ENCODE data around the gene CD6. TPM values are rescaled to one million over a fixed set of nuclear protein-coding genes. Genes with fewer than 3 reads are reported as not detected.

Gene CD6
- total RNA-seq, 4 donors from 2014 or later: 0.16 to 0.25 TPM; not detected in 2

DNA sequence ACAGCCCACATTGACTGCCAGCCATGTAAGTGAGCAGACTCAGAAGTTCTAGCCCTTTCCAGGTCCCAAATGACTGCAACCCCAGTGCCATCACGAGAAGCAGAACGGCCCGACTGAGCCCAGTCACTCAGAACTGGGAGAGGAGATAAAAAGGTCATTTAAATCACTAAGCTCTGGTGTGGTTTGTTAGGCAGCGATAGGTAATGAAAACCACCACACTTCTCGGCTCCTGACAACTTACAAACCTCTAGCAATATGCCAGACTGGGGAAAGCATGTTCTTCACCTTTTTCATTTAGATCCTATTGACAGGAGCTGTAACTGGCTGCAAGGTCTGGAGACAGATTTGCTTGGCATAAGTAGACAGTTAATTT, 26.2 kb upstream of the CD6 start:
- in situ Hi-C loops (cut with MboI; ENCODE audit: low sequenced_read_pairs in 4 of 4): no loop called here

GRCh38 chr11:60946601-60947264, 24.7 kb upstream of the CD6 start:
- Histone ChIP-seq H3K9me3 (no peaks in the 10 kb centered on the region), H3K27me3 (peaks cover 0 to 7% (median 0%) of the 10 kb centered on the region in 3 donors), H3K4me1 (no peaks in the 10 kb centered on the region), H3K36me3 (no peaks in the 10 kb centered on the region), H3K4me3 (no peak overlapping the region), H3K27ac (no peak overlapping the region)
- no peak for TF ChIP-seq CTCF (IDR thresholded peaks at IDR 0.05 in 4 of 5, conservative IDR thresholded peaks at IDR 0.05 in 1 of 5)
- in situ Hi-C loops (cut with MboI; ENCODE audit: low sequenced_read_pairs in 4 of 4): no loop called here
- intact Hi-C loops (cut with DNase I; ENCODE audit: low total_unique reads): no loop called here
- DNase-seq: no peak
- no peak for ATAC-seq

More for the DNA sequence above, 26.2 kb upstream of the CD6 start:
- peaks cover 0 to under 1% (median 0%) of the 10 kb centered on the region in 3 donors for H3K27me3 ChIP-seq
- no peak overlapping the region for H3K4me3 ChIP-seq
- H3K36me3 ChIP-seq: no peaks in the 10 kb centered on the region
- no peaks in the 10 kb centered on the region for H3K4me1 ChIP-seq
- no peak for TF ChIP-seq POLR2A (IDR thresholded peaks at IDR 0.05)
- no peak for TF ChIP-seq CTCF (IDR thresholded peaks at IDR 0.05 in 4 of 5, conservative IDR thresholded peaks at IDR 0.05 in 1 of 5)
- H3K27ac ChIP-seq: no peak overlapping the region
- no peak for DNase-seq
- no peaks in the 10 kb centered on the region for H3K9me3 ChIP-seq
- intact Hi-C loops (cut with DNase I; ENCODE audit: low total_unique reads): no loop called here
- no peak for ATAC-seq

DNA sequence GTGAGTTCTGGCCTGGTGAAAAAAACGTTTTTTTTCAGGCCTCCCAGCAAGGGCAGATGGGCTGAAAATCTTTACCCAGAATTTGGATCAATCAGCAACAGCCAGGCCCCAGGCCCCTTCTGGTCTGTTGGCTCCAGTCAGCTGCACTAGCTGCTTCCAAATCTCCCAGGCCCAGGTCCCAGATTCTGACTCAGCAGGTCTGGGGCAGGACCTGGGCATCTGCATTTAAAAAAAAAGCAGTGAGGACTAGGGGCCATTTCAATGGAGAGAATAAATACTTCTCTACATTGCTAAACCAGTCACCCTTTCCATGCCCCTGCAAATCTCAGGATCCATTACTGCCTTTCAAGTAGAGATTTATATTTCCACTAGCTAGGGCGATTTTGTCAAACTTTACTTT, 23.8 kb upstream of the CD6 start:
- peaks cover 0 to 11% (median 0%) of the 10 kb centered on the region in 3 donors for H3K27me3 ChIP-seq
- DNase-seq (no peak), ATAC-seq (no peak)
- no peak overlapping the region for H3K4me3 ChIP-seq
- no peak overlapping the region for H3K27ac ChIP-seq
- in situ Hi-C loops (cut with MboI; ENCODE audit: low sequenced_read_pairs in 4 of 4): no loop called here
- TF ChIP-seq POLR2A (IDR thresholded peaks at IDR 0.05): no peak
- TF ChIP-seq CTCF (IDR thresholded peaks at IDR 0.05 in 4 of 5, conservative IDR thresholded peaks at IDR 0.05 in 1 of 5): no peak
- intact Hi-C loops (cut with DNase I; ENCODE audit: low total_unique reads): no loop called here
- H3K4me1 ChIP-seq: no peaks in the 10 kb centered on the region
- H3K9me3 ChIP-seq: no peaks in the 10 kb centered on the region
- no peaks in the 10 kb centered on the region for H3K36me3 ChIP-seq

GRCh38 chr11:60948250-60948649, 23.2 kb upstream of the CD6 start:
- DNase-seq (no peak), ATAC-seq (no peak)
- TF ChIP-seq CTCF (IDR thresholded peaks at IDR 0.05 in 4 of 5, conservative IDR thresholded peaks at IDR 0.05 in 1 of 5) (no peak), POLR2A (IDR thresholded peaks at IDR 0.05) (no peak)
- no peak overlapping the region for H3K4me3 ChIP-seq
- no peaks in the 10 kb centered on the region for H3K36me3 ChIP-seq
- H3K4me1 ChIP-seq: no peaks in the 10 kb centered on the region
- intact Hi-C loops (cut with DNase I; ENCODE audit: low total_unique reads): no loop called here
- H3K27me3 ChIP-seq: peaks cover 0 to 11% (median 0%) of the 10 kb centered on the region in 3 donors
- no peaks in the 10 kb centered on the region for H3K9me3 ChIP-seq
- in situ Hi-C loops (cut with MboI; ENCODE audit: low sequenced_read_pairs in 4 of 4): no loop called here
- H3K27ac ChIP-seq: no peak overlapping the region

- Histone ChIP-seq H3K36me3 (no peaks in the 10 kb centered on the region), H3K27me3 (peaks cover 0 to 11% (median 0%) of the 10 kb centered on the region in 3 donors), H3K9me3 (no peaks in the 10 kb centered on the region), H3K4me1 (no peaks in the 10 kb centered on the region), H3K4me3 (peak overlapping the region in 3 of 4 donors; percentile 7 to 62 (median 56)), H3K27ac (no peak overlapping the region)
- TF ChIP-seq POLR2A (IDR thresholded peaks at IDR 0.05): no peak
- TF ChIP-seq CTCF (IDR thresholded peaks at IDR 0.05 in 4 of 5, conservative IDR thresholded peaks at IDR 0.05 in 1 of 5): no peak
- in situ Hi-C loops (cut with MboI; ENCODE audit: low sequenced_read_pairs in 4 of 4) (no loop called here), intact Hi-C loops (cut with DNase I; ENCODE audit: low total_unique reads) (no loop called here)
- no peak for DNase-seq
- no peak for ATAC-seq
These were observed 21.5 kb upstream of the CD6 start for GRCh38 chr11:60950024-60950423.
